OCI-LY7 (cell line): Measurements from ENCODE around the gene OAF.

Source experiments
- EZH2phosphoT487 ChIP-seq: fragments of 200-600 bp; sonication (generic); IDR thresholded peaks from 2 replicates; pipeline ENCODE4 v1.6.1; 2018; ENCODE audit warnings: low read depth, borderline replicate concordance, mild to moderate bottlenecking, mixed run types, antibody characterized with exemption, low read length, moderate library complexity, mixed read lengths
- TF ChIP-seq, protein P1 (sequence below): fragments of 200-600 bp; sonication (generic); conservative IDR thresholded peaks from 2 replicates; pipeline ENCODE4 v1.5.1; 2014; ENCODE audit warnings: mild to moderate bottlenecking, antibody characterized with exemption, low read length, moderate library complexity, mixed read lengths

DNA sequence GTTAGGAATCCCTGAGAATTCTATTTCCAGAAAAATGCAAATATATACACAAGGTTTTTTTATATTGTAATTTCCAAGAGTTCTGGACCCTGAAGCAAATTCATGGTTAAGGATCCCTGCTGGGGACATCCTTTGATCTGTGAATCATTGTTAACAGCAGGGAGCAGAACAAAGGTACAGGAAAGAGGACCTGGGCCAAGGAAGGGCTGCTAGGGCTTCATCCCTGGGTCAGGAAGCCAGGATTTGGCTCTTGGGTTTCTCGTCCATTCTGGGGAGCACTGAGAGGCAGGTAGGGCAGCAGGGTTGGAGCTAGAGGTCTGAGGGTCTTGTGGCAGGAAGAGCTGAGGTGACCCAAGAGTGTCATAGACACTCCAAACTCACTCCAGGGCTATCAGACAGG lies 10.2 kb upstream of the OAF start:
- TF ChIP-seq, protein P1, sequence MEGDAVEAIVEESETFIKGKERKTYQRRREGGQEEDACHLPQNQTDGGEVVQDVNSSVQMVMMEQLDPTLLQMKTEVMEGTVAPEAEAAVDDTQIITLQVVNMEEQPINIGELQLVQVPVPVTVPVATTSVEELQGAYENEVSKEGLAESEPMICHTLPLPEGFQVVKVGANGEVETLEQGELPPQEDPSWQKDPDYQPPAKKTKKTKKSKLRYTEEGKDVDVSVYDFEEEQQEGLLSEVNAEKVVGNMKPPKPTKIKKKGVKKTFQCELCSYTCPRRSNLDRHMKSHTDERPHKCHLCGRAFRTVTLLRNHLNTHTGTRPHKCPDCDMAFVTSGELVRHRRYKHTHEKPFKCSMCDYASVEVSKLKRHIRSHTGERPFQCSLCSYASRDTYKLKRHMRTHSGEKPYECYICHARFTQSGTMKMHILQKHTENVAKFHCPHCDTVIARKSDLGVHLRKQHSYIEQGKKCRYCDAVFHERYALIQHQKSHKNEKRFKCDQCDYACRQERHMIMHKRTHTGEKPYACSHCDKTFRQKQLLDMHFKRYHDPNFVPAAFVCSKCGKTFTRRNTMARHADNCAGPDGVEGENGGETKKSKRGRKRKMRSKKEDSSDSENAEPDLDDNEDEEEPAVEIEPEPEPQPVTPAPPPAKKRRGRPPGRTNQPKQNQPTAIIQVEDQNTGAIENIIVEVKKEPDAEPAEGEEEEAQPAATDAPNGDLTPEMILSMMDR, result no peak
- no peak for TF ChIP-seq EZH2phosphoT487
